NCI-H446 (cell line): ENCODE measurements around the gene CSTF1.

Experiments used
- DNase-seq, 2 experiments: peaks; one replicate each; lab custom pipeline; 2025; lab: John Stamatoyannopoulos, UW

CSTF1 gene

DNA sequence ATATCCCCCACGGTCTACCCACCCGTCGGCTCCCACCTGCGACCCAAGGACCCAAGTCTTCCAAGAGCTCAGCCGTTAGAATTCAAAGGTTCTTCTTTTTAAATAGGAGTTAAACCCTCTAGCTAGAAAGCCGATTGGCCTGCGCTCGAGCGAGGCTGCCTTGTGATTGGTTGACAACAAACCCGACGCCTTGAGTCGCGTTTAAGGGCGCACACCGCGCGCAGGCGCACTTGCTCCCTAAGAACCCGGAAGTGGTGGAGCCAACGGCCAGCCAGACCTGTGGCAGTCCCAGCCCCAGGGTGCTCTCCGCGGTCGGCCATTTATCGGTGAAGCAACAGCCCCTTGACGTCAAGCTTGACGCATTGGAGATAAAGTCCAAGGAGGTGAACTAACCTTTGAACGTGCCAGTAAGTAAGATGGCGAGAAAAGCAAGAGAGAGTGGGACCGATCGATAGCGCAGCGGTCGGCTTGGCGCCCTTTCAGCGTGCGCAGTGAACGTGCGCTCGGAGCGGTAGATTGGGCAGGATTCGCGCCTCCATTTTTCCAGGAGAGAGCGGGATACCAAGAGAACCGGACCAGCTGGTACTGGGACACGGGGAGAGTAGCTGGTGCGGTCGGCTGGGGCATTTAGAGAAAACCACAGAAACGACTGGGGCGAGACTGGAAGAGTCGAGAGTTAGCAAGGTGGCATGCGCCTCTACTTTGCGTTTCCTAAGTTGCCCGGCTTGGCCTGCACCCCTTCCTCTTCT lies at the start of gene CSTF1, which contains the start of gene AURKA:
Gene CSTF1 (plus strand): TSS at position 514 of the 749 bp plus-strand sequence. CDS start 2,908 bp downstream, outside the sequence.
Gene AURKA (minus strand): TSS at position 84 of the 749 bp plus-strand sequence. CDS start 4,018 bp downstream, outside the sequence.
- DNase-seq: peak; percentile 97 to 100

DNA sequence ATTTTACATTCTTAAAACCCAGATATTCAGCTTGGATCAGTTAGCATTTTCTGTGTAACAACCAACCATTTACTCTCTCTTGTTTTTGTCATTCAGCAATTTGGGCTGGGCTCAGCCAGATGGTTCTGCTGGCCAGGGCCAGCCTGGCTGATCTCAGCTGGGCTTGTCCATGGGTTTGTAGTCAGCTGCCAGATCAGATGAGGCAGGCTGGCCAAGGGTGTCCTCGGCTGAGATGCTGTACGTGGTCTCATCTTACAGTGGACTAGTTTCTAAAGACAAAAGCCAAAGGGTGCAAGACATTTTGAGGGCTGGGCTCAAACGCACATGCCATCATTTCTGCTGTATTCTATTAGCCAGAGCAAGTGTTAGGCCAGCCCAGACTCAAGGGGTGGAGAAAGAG lies 49.7 kb upstream of the CSTF1 start:
- DNase-seq: no peak

GRCh38 chr20:56343861-56344381 lies 48.5 kb upstream of the CSTF1 start:
- DNase-seq: peak in 1 of 2 experiments; percentile 43

GRCh38 chr20:56345911-56346310 lies 46.5 kb upstream of the CSTF1 start:
- DNase-seq: peak in 1 of 2 experiments; percentile 41

- DNase-seq: no peak
Measured at GRCh38 chr20:56347628-56348304, 44.7 kb upstream of the CSTF1 start.

- no peak for DNase-seq
Measured at GRCh38 chr20:56348305-56348693, 44.1 kb upstream of the CSTF1 start.

- no peak for DNase-seq
Measured at GRCh38 chr20:56348746-56349145, 43.7 kb upstream of the CSTF1 start.

- no peak for DNase-seq
Measured at GRCh38 chr20:56350842-56351241, 41.6 kb upstream of the CSTF1 start.

DNA sequence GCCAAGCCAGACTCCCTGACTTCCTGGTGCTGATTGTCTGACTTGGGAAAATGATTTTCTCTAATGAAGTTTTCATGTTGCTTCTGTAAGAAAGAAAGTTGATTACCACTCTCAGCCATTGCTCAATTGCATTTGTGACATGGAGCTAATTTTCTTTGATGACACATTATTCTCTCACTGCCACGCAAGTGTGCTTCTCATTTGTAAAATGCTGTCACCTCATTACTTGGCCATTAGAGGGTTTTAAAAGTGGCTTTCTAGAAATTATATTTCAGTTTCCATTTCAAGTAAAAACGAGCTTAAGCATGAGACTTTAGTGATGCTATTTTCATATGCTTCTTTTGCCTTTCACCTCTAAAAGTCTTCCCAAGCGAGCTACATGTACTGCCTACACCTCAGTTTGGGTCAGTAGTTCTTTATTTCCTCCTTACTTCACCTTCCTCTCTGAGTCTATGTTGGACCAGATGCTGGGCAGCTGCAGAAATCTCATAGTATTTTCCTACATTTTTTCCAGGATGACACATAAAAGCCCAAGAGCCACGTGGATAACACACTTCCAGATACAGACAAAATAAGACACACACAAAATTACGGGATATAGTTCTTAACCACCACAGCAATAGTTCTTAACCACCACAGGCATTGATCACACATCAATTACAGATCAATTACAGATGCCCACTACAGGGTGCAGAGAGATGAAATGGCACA lies 39.9 kb upstream of the CSTF1 start:
- no peak for DNase-seq

DNA sequence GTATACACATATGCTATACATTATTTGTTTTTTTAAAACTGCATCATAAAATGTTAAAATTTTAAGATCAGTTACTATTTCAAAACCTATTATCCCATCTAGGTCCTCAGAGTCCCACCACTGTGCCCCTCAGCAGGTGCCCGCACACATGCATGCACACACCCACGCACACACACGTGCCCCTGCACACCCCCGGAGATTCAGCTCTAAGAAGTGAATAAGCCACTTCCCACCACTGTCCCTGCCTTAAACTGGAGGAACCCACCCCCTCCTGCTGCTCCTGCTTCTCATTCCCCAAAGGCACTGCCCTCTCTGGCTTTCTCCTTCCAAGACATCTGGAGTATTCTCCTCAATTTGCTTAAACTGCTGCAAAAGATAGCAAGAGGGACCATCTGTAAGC lies 39.1 kb upstream of the CSTF1 start:
- DNase-seq: no peak

DNA sequence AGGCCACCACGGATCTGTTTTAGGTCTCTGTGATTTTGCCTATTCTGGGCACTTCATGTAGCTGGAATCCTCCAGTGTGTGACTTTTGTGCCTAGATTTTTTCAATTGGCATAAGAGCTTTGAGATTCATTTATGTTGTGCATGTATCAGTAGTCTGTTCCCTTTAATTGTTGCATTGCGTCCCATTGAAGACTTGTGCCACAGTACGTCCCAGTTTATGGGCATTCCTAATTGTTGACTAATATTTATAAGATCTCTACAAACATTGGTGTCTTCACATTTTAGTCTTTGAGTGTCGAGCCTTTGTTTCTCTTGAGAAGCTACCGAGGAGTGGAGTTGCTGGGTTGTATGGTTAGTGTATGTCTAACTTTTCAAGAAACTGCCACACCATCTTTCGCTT lies 34.4 kb upstream of the CSTF1 start:
- no peak for DNase-seq

- peak; percentile 61 to 94 for DNase-seq
Measured at GRCh38 chr20:56358600-56359211, 33.7 kb upstream of the CSTF1 start, which contains the start of gene FAM210B. TSS of gene FAM210B (plus strand) at chr20:56358974. CDS start at chr20:56359006, 32 bp downstream.

DNA sequence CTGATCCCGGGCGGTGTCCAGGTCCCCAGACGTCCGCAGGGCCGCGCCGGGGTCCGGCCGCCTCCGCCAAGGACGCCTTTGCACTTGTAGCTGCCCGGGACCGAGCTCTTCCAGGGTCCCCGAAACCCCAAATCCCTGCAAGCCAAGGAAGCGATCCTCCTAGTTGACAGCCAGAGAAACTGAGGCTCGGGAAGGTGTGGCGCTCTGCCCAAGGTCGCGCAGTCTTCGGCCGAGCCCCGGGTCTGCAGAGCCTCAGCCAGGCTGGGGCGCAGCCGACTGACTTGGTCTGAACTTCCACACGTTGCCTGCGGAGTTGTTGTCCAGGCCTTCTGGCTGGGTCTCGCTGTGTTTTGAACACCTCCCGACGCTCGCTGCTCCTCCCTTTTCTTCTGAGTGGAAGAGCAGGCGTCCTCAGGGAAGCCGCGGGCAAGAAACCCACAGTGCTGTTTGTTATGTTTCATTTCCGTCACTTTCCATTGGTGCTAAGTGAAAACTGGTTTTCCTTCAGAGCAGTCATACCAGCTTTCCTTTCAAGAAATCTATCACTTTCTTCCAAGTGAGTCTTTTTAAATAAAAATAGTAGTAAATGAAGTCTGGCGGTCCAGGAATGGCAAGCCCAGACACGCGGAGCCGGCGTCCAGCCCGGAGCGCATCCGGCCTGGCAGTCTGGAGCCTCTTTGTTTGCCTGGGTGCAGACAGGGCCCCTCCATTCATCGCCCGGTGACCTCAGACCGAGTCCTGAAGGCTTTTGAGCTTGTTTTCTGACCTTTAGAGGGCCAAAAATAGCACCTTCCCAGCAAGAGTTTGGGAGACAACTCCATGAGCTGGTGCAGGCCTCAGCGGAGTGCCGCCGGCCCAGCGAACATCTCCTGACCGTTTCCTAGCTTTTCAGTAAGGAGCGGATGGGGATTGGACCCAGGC lies 33.0 kb upstream of the CSTF1 start:
- DNase-seq: peak in 1 of 2 experiments; percentile 46

- no peak for DNase-seq
Measured at GRCh38 chr20:56360133-56360907, 32.1 kb upstream of the CSTF1 start.

- no peak for DNase-seq
Measured at GRCh38 chr20:56360908-56361205, 31.6 kb upstream of the CSTF1 start.

- DNase-seq: no peak
Measured at GRCh38 chr20:56361900-56362299, 30.5 kb upstream of the CSTF1 start.

DNA sequence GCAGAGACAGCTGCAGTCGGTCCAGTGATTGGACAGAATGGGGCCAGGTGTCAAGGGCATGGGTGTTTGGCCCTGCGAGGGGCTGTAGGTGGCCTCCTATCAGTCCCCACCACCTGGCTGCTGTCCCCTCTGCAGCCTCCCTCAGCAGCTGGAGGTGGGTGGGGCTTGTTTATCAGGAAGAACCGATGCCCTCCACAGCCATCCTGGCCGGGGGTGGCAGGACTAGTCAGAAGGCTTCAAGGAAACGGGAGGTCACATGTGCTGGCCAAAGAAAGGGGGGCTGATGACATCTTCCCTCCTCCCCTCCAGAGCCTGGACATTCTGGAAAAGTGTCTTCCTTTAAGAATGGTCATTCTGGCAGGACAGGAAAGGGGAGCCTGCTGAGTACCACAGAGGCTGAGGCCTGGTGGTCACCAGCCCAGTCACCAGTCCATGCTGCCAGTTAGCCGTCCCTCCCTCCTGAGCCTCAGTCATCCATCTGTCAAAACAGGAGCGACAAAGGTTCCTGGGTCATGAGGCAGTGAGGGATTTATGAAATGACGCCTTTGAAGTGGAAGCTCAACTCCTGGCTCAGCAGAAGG lies 29.5 kb upstream of the CSTF1 start:
- DNase-seq: no peak

GRCh38 chr20:56363491-56363890 lies 29.0 kb upstream of the CSTF1 start:
- DNase-seq: no peak

DNA sequence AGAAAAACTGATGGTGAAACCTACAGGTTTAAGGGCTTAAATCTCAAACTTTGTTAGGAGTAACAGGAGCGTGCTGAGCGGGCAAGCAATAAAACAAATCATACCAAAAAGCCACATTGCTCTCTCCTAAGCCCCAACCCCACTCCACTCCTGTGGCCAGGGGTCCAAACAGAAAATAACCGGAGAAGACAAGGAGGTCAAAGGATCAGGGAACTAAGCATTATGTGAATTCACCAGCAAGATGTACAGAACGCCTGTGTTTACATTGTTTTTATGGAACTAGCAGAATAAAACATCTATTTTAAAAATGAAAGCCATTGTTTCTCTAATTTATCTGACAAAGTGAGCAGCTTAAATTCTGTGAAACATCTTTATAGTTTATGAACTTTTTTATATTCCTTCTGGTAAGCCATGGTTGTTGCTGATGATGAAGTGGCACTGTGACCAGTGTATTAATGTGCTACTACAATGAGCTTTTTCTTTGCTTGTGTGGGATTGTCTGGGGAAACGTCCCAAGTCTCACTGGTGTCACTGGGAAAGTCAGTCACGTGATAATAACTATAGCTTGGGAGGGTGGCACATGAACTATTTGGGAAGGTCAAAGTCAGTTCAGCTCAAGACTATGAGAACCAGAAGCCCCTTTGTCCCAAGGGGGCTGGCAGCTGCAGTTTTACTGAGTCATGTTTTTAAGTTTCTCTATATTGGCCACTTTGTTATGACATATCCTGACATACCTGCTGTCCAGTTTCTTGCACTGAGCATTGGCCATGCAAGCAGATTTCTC lies 23.9 kb upstream of the CSTF1 start:
- DNase-seq: no peak
